Right atrium auricular region (tissue), 2 donors: ENCODE results near the gene AAR2. TPM values are rescaled to one million over a fixed set of nuclear protein-coding genes. Genes with fewer than 3 reads are reported as not detected.

Experiments
- DNase-seq: peaks from one replicate; pipeline ENCODE4 v3.0.0-alpha.2; 2019; ENCODE audit warnings: low spot score
- H3K27ac ChIP-seq, 2 donors: fragments of 200-600 bp; sonication (generic); 1 replicate in 1 of 2; 2 replicates in 1 of 2; pipeline ENCODE4 v1.5.1; 2016 to 2019
- H3K27me3 ChIP-seq, 2 donors: fragments of 200-600 bp; sonication (generic); one replicate each; pipeline versions ENCODE4 v1.5.1 to v1.6.0; 2017 to 2019
- H3K36me3 ChIP-seq: fragments of 200-600 bp; sonication (generic); one replicate; pipeline ENCODE4 v1.5.1; 2016
- H3K4me1 ChIP-seq, 2 donors: fragments of 200-600 bp; sonication (generic); one replicate each; pipeline versions ENCODE4 v1.5.1 to v1.6.0; 2017 to 2019
- H3K4me3 ChIP-seq, 2 donors: fragments of 200-600 bp; sonication (generic); 1 replicate in 1 of 2; 2 replicates in 1 of 2; pipeline ENCODE4 v1.5.1; 2017 to 2019; ENCODE audit warnings: mild to moderate bottlenecking in 1 of 2, moderate library complexity in 1 of 2
- H3K9me3 ChIP-seq, 2 donors: fragments of 200-600 bp; sonication (generic); one replicate each; pipeline ENCODE4 v1.5.1; 2019
- total RNA-seq, 2 donors: library from RNA; depleted of rRNA; stranded (reverse); fragments of >200 nt; gene quantifications; one replicate each; pipeline ENCODE4 v1.1.0, GENCODE V29; 2016
- TF ChIP-seq, protein P1 (sequence below), 2 donors: fragments of 200-600 bp; sonication (generic); IDR thresholded peaks; one replicate each; pipeline ENCODE4 v1.5.1; 2019; ENCODE audit warnings: antibody characterized with exemption in 2 of 2

AAR2 gene
- total RNA-seq, 2 donors from 2014 or later: 18.9 to 22.8 TPM

DNA sequence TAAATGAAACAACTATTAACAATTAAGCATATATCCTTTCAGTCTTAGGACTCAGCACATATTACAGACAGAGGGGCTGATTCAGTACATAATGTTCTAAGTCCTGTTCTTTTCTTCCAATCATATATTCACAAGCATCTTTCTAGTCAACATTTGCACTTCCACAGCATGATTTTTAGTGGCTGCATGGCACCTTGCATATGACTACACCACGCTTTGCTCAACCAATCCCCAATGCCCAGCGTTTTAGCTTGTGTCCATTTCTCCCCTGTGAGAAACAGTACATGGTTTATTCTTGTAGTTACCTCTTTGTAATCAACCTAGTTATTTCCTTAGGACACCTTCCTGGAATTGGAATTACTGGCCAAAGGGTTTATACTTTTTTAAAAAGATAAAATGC lies 33.2 kb downstream of the AAR2 start:
- Histone ChIP-seq H3K4me1 (no peaks in the 10 kb centered on the region), H3K27ac (no peak overlapping the region), H3K9me3 (no peaks in the 10 kb centered on the region), H3K27me3 (no peaks in the 10 kb centered on the region), H3K4me3 (no peak overlapping the region), H3K36me3 (no peaks in the 10 kb centered on the region)
- no peak for DNase-seq
- TF ChIP-seq, protein P1, sequence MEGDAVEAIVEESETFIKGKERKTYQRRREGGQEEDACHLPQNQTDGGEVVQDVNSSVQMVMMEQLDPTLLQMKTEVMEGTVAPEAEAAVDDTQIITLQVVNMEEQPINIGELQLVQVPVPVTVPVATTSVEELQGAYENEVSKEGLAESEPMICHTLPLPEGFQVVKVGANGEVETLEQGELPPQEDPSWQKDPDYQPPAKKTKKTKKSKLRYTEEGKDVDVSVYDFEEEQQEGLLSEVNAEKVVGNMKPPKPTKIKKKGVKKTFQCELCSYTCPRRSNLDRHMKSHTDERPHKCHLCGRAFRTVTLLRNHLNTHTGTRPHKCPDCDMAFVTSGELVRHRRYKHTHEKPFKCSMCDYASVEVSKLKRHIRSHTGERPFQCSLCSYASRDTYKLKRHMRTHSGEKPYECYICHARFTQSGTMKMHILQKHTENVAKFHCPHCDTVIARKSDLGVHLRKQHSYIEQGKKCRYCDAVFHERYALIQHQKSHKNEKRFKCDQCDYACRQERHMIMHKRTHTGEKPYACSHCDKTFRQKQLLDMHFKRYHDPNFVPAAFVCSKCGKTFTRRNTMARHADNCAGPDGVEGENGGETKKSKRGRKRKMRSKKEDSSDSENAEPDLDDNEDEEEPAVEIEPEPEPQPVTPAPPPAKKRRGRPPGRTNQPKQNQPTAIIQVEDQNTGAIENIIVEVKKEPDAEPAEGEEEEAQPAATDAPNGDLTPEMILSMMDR (IDR thresholded peaks at IDR 0.05): no peak

DNA sequence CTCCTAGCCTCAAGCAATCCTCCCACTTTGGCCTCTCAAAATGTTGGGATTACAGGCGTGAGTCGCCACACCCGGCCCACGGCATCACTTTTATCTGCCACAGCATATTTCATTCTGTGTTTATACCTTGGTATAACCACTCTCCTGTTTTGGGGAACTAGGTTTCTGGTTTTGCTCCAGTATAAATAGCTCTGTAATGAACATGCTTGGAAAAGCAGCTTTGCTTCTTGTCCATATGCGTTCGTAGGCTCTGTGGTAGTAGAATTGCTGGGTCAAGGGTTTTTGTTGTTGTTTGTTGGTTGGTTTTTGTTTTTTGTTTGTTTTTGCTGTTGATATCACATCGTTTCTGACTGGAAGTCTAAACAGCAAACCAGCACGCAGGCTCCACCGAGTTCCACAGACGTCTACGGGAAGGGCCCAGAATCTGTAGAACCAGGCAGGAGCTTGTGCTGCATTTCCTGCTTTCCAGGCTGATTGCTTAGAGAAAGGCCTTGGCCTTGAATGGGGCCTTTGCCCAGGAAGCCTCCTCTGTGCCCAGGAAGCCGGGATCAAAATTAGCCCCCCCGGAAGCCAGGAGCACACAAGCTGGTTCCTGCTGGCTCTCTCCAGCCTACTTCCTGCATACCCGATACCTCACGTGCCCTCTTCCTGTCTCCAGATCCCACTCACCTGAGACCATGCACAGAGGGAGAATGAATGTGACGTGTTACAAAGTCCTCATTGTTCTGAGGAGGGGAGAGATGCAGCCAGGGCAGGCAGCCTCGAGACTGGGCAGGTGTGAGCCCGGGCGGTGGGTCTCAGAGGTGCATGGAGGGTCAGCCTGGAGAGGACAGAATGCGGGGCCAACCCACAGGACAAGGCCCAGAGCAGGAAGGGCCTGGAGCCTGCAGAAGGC lies 34.7 kb downstream of the AAR2 start:
- Histone ChIP-seq H3K4me1 (no peaks in the 10 kb centered on the region), H3K4me3 (no peak overlapping the region), H3K9me3 (no peaks in the 10 kb centered on the region), H3K36me3 (no peaks in the 10 kb centered on the region), H3K27me3 (no peaks in the 10 kb centered on the region), H3K27ac (no peak overlapping the region)
- no peak for DNase-seq
- TF ChIP-seq, protein P1 (IDR thresholded peaks at IDR 0.05): no peak

DNA sequence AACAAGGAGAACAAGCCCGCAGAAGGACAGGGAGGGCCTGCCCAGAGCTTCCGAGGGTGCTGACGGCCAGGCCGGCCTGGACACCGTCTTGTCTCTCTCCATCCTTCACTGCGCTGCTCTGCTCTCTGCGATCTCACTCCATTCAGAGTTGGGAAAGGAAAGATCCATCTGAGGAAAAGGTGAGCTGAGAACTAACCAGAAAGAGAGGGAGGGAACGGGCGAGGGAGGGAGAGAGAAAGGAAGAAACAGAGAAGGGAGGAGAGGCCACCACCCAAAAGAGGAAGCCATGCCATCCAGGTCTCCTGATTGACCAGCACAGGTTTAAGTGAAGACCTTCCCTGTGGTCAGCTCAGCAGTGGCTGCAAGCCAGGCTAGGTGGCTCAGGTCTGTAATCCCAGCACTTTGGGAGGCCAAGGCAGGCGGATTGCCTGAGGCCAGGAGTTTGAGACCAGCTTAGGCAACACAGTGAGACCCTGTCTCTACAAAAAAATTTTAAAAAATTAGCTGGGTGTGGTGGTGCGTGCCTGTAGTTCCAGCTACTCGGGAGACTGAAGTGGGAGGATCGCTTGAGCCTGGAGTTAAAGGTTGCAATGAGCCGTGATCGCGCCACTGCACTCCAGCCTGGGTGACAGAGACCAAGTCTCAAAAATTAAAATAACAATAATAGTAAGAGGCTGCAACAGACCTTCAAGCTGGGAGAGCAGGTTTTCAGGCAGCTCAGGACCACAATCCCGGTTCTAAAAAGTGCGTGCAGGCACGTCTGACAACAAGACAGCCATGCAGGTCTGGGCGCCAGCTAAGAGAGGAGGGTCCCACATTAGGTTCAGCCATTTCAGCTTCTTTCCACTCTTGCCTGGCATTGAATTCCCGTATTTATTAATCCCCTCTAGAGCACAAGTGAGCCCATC lies 35.6 kb downstream of the AAR2 start:
- H3K9me3 ChIP-seq: no peaks in the 10 kb centered on the region
- no peak for DNase-seq
- no peaks in the 10 kb centered on the region for H3K27me3 ChIP-seq
- no peak overlapping the region for H3K27ac ChIP-seq
- no peaks in the 10 kb centered on the region for H3K36me3 ChIP-seq
- no peak overlapping the region for H3K4me3 ChIP-seq
- TF ChIP-seq, protein P1 (IDR thresholded peaks at IDR 0.05): no peak
- H3K4me1 ChIP-seq: no peaks in the 10 kb centered on the region

GRCh38 chr20:36272547-36273220 lies 36.4 kb downstream of the AAR2 start:
- no peak for DNase-seq
- TF ChIP-seq, protein P1 (IDR thresholded peaks at IDR 0.05): no peak
- Histone ChIP-seq H3K4me1 (no peaks in the 10 kb centered on the region), H3K27ac (no peak overlapping the region), H3K9me3 (no peaks in the 10 kb centered on the region), H3K36me3 (no peaks in the 10 kb centered on the region), H3K27me3 (no peaks in the 10 kb centered on the region), H3K4me3 (no peak overlapping the region)

- Histone ChIP-seq H3K36me3 (no peaks in the 10 kb centered on the region), H3K4me1 (no peaks in the 10 kb centered on the region), H3K9me3 (no peaks in the 10 kb centered on the region), H3K4me3 (no peak overlapping the region), H3K27me3 (no peaks in the 10 kb centered on the region), H3K27ac (no peak overlapping the region)
- no peak for DNase-seq
- TF ChIP-seq, protein P1 (IDR thresholded peaks at IDR 0.05): peak in 1 of 2 donors; percentile 39
Measured at GRCh38 chr20:36273414-36274180, 37.3 kb downstream of the AAR2 start.
